NCI-H2107 treated with DMSO at 0.1 percent for 48 hours (cell line): ENCODE measurements around the gene GAS6.

Experiments
- DNase-seq: peaks from one replicate; lab custom pipeline; 2025; ENCODE audit not compliant: unreplicated experiment; lab: John Stamatoyannopoulos, UW

The GAS6 gene

GRCh38 chr13:113812178-113813040 is 51.5 kb downstream of the GAS6 start:
- no peak for DNase-seq

- no peak for DNase-seq
Measured at GRCh38 chr13:113811081-113811928, 52.6 kb downstream of the GAS6 start.

GRCh38 chr13:113810640-113811039 is 53.2 kb downstream of the GAS6 start:
- DNase-seq, result no peak

- no peak for DNase-seq
Measured at GRCh38 chr13:113809934-113810333, 53.9 kb downstream of the GAS6 start.

- no peak for DNase-seq
Measured at GRCh38 chr13:113808058-113808834, 55.6 kb downstream of the GAS6 start.

GRCh38 chr13:113806526-113806925 is 57.4 kb downstream of the GAS6 start:
- DNase-seq, result no peak

GRCh38 chr13:113806104-113806471 is 57.8 kb downstream of the GAS6 start:
- no peak for DNase-seq

GRCh38 chr13:113805431-113806103 is 58.3 kb downstream of the GAS6 start:
- DNase-seq, result no peak

- no peak for DNase-seq
Measured at GRCh38 chr13:113804703-113805430, 59.0 kb downstream of the GAS6 start.

GRCh38 chr13:113804017-113804702 is 59.7 kb downstream of the GAS6 start:
- DNase-seq, result no peak

GRCh38 chr13:113803409-113804016 is 60.4 kb downstream of the GAS6 start:
- DNase-seq, result no peak

- no peak for DNase-seq
Measured at GRCh38 chr13:113802761-113803160, 61.1 kb downstream of the GAS6 start.

GRCh38 chr13:113802090-113802531 is 61.8 kb downstream of the GAS6 start:
- DNase-seq, result no peak

GRCh38 chr13:113801289-113801961 is 62.5 kb downstream of the GAS6 start:
- no peak for DNase-seq

- no peak for DNase-seq
Measured at GRCh38 chr13:113800576-113800926, 63.3 kb downstream of the GAS6 start.

- no peak for DNase-seq
Measured at GRCh38 chr13:113798200-113798811, 65.6 kb downstream of the GAS6 start.

GRCh38 chr13:113796964-113797676 is 66.8 kb downstream of the GAS6 start:
- no peak for DNase-seq
